HG02642 (cell line): ENCODE results near the gene TWIST2.

ENCODE experiments used
- ATAC-seq: cut with Tn5 transposase; IDR thresholded peaks from one replicate; pipeline ENCODE4 v1.9.1; 2021; ENCODE audit warnings: mild to moderate bottlenecking; ENCODE audit not compliant: unreplicated experiment, poor library complexity

The TWIST2 gene

GRCh38 chr2:238847841-238848690, at the start of gene TWIST2:
TWIST2 (plus strand) TSS chr2:238848085; CDS start chr2:238848216, 131 bp downstream.
- ATAC-seq: no peak

GRCh38 chr2:238801791-238802190, 46.1 kb upstream of the TWIST2 start:
- no peak for ATAC-seq

- ATAC-seq: no peak
Measured at GRCh38 chr2:238802957-238803356, 44.9 kb upstream of the TWIST2 start.

DNA sequence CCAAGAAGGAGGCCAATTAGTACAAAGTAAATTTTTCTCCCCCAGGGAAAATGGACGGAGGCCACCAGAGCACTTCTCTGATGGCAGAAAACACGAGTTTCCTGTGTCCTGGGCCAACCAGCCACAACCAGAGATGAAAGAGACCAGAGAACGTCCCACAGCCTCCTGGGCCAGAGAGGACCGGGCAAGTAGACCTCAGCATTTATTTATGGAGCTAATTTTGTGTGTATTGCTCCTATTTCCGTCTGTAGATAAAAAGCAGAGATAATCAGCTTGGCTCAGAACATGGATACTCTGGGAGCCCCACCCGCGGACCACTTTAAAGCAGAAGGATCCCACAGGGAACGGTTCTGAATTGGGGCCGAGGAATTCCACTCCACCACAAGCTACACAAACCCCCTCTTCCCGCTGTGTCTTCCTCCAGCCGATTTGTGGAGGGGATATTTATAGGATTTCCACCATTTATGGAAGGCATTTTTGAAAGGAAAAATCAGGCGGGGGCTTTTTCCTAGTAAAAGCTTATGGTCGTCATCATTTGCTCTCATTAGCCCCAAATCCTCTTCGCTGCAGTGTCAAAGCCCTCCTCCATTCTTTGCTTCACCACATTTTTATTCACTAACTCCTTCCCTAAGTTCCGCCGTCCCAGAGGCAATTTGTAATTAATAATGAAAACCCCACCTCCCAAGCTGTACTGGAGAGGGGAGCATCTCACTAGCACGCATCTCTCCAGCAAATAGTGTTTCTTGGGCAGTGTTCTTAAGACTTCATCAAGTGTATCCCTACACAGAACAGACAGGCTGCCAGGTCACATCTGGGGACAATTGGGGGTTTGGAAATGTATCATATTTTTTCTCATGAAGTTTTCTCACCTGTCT, 43.7 kb upstream of the TWIST2 start:
- no peak for ATAC-seq

DNA sequence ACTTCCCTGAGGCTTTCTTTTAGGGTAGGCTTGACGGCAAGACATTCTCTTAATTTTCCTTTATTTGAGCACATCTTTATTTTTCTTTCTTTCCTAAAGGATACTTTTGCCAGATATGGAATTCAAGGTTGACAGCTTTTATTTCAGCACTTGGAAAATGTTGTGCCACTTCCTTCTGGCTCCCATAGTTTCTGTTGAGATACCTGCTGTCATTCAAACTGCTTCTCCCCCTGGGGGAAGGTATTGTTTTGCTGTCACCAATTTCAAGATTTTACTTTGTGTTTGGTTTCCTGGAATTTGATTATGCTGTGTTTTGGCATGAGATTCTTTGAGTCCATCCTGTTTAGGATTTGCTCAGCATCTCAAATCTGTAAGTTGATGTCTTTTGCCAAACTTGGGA, 39.1 kb upstream of the TWIST2 start:
- ATAC-seq: no peak

DNA sequence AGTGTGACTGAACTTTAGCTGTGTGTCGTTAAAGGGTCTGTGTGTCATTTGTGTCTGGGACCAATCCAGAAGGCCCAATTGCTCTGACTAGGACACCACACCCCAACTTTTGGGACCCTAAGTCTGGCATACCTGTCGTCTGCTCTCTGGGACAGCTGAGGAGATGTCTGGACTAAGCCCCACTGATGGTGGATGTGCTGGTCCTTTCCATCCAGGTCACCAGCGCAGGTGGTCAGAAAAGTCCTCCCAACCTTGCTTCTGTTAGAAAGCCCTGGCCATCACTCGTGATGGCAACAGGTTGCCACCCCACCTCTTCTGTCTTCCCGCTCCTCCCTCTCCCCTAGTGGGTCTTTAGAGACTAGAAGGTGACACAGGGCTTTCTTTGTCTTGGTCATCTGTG, 37.6 kb upstream of the TWIST2 start:
- ATAC-seq: no peak

- no peak for ATAC-seq
Measured at GRCh38 chr2:238811293-238811692, 36.6 kb upstream of the TWIST2 start.

- ATAC-seq: no peak
Measured at GRCh38 chr2:238811759-238812158, 36.1 kb upstream of the TWIST2 start.

DNA sequence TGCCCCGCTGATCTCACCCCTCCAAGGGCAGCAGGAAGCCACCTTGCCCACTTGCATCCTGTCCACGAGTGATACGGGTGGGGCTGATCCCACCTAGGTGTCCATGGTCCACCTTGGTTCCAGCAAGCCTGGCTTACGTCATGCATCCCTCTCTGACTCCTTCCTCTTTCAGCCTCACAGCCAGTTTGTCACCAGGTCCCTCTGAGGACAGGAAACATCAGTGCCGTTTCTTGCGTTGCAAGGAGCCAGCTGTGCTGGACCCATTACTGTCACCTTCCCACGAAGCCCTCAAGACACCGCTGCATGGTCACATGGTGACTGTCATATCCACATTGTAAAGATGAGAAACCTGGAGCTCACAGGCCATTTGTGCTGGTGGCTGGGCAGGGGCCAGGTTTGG, 34.8 kb upstream of the TWIST2 start:
- ATAC-seq: no peak

GRCh38 chr2:238814815-238815214, 33.1 kb upstream of the TWIST2 start:
- no peak for ATAC-seq

- no peak for ATAC-seq
Measured at GRCh38 chr2:238816291-238816690, 31.6 kb upstream of the TWIST2 start.

DNA sequence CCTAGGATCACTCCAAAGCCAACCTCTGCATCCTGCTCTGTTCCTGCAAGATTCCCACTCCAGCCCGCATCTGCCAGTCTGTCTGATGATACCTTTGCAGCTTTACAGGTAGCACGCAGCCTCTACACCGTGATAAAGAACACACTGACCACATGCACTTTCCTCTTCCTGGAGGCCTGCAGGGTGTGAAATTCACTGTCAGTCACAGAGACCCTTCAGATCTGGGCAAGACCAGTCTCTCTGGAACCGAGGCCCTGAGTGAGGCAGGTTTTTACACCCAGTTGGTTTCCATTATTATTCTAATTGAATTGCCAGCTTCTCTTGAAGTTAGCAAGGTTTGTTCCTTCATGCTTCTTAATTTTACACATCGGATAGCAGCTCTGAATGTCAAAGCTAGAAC, 30.5 kb upstream of the TWIST2 start:
- no peak for ATAC-seq

- ATAC-seq: no peak
Measured at GRCh38 chr2:238817891-238818290, 30.0 kb upstream of the TWIST2 start.

GRCh38 chr2:238818561-238818960, 29.3 kb upstream of the TWIST2 start:
- ATAC-seq: no peak

GRCh38 chr2:238820197-238820596, 27.7 kb upstream of the TWIST2 start:
- ATAC-seq: no peak

DNA sequence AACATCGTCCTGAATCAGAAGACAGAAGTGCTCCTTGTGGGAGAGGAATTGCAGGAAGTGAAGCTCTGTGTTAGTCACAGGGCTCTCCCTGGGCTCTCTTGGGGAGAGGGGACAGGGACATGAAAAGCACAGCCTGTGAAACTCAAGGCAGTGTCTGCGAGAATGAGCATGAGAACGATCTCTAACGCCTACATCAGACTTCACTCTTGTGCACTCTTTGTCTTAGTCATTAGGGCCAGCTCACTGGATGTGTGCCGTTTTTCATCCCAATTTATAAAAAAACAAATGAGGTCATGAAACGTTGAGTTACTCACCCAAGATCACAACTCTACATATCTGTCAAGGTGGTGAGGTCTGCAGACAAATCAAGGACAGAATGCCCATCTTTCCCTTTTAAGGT, 27.0 kb upstream of the TWIST2 start:
- no peak for ATAC-seq

- ATAC-seq: no peak
Measured at GRCh38 chr2:238821391-238821790, 26.5 kb upstream of the TWIST2 start.

GRCh38 chr2:238821944-238822670, 25.8 kb upstream of the TWIST2 start:
- ATAC-seq: no peak

DNA sequence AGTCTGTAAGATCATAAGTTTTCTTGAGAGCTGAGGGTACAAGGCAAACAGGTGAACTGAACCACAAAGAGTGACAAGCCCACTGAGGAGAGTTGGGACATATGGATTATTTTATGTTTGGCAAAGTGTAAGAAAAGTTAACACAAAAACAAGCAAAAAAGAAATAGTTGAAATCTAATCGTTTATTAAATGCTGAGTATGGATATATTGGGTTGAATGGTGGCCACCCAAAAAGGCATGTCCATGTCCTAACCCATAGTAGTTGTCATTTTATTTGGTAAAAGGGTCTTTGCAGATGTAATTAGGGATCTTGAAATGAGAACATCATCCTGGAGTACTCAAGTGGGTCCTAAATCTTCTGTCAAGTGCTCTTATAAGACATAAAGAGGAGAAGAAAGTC, 24.9 kb upstream of the TWIST2 start:
- no peak for ATAC-seq

DNA sequence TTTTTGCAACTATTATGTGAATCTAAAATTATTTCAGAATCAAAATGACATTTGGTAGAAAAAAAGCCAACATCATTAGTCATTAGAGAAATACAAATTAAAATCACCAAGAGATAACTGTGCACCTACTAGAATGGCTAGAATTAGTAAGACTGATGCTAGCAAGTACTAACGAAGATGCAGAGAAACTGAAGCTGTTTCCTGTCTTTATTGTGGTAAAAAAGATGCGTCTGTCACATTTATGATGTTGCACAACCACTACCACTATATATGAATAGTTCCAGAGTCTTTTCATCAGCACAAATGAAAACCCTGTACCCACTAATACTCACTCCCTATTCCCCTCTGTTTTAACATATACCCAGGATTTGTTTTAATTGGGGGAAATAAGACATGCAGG, 16.7 kb upstream of the TWIST2 start:
- no peak for ATAC-seq

DNA sequence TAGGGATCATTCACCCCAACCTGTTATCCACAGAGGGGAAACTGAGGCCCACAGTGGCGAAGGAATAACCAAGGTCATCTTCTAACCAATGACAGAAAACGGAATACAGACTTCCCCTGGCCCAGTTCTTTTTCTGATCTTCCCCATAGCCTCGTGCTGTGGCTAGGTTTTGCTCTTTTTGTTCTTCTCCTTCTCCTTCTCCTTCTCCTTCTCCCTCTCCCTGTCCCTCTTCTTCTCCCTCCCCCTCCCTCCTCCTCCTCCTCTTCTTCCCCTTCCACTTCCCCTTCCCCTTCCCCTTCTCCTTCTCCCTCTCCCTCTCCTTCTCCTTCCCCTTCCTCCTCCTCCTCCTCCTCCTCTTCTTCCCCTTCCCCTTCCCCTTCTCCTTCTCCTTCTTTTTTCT, 12.9 kb upstream of the TWIST2 start:
- ATAC-seq: no peak
